ENCODE results near the gene TMC3. TPM values are rescaled to one million over a fixed set of nuclear protein-coding genes. Genes with fewer than 3 reads are reported as not detected.

Gene TMC3
- total and polyA plus RNA-seq, 7 donors: not detected

- Histone ChIP-seq H3K36me3 (ENCODE audit: insufficient read depth in 1 of 2, low read depth in 1 of 2) (no peaks in the 10 kb centered on the region), H3K27ac (no peak overlapping the region), H3K4me1 (no peaks in the 10 kb centered on the region), H3K27me3 (ENCODE audit: insufficient read depth in 3 of 3, low read length in 2 of 3) (peaks cover 0 to 2% (median 0%) of the 10 kb centered on the region in 3 donors), H3K9me3 (no peaks in the 10 kb centered on the region), H3K4me3 (no peak overlapping the region)
- 52 to 67% (median 55%) methylated on average over 5 of the region's 5 CpGs for WGBS, 3 donors
- ATAC-seq (no peak), DNase-seq (no peak)
- intact Hi-C loops (cut with DNase I): no loop called here
- TF ChIP-seq CTCF (IDR thresholded peaks at IDR 0.05): no peak
Measured at GRCh38 chr15:81398910-81399551, 25.0 kb upstream of the TMC3 start.

GRCh38 chr15:81398456-81398855 is 24.4 kb upstream of the TMC3 start:
- Histone ChIP-seq H3K27ac (no peak overlapping the region), H3K4me3 (no peak overlapping the region), H3K4me1 (no peaks in the 10 kb centered on the region), H3K36me3 (ENCODE audit: insufficient read depth in 1 of 2, low read depth in 1 of 2) (no peaks in the 10 kb centered on the region), H3K27me3 (ENCODE audit: insufficient read depth in 3 of 3, low read length in 2 of 3) (peaks cover 0 to 2% (median 0%) of the 10 kb centered on the region in 3 donors), H3K9me3 (no peaks in the 10 kb centered on the region)
- no peak for ATAC-seq
- intact Hi-C loops (cut with DNase I): no loop called here
- 73 to 81% (median 77%) methylated on average over 3 of the region's 3 CpGs for WGBS, 3 donors
- DNase-seq: no peak
- TF ChIP-seq CTCF (IDR thresholded peaks at IDR 0.05): no peak

GRCh38 chr15:81394603-81395002 is 20.6 kb upstream of the TMC3 start:
- Histone ChIP-seq H3K4me1 (no peaks in the 10 kb centered on the region), H3K4me3 (no peak overlapping the region), H3K9me3 (no peaks in the 10 kb centered on the region), H3K27ac (no peak overlapping the region), H3K27me3 (ENCODE audit: insufficient read depth in 3 of 3, low read length in 2 of 3) (no peaks in the 10 kb centered on the region), H3K36me3 (ENCODE audit: insufficient read depth in 1 of 2, low read depth in 1 of 2) (no peaks in the 10 kb centered on the region)
- intact Hi-C loops (cut with DNase I): loop anchor here in 1 of 2 donors (5.0 kb wide), 1 partner anchor 122 kb away; no protein-coding TSS in a partner anchor
- TF ChIP-seq CTCF (IDR thresholded peaks at IDR 0.05): no peak
- ATAC-seq (no peak), DNase-seq (no peak)

GRCh38 chr15:81391657-81392056 is 17.6 kb upstream of the TMC3 start:
- no peaks in the 10 kb centered on the region for H3K27me3 ChIP-seq (ENCODE audit: insufficient read depth in 3 of 3, low read length in 2 of 3)
- no peaks in the 10 kb centered on the region for H3K36me3 ChIP-seq (ENCODE audit: insufficient read depth in 1 of 2, low read depth in 1 of 2)
- DNase-seq: no peak
- H3K27ac ChIP-seq: no peak overlapping the region
- ATAC-seq: no peak
- intact Hi-C loops (cut with DNase I): loop anchor here in 1 of 2 donors (5.0 kb wide), 1 partner anchor 119 kb away; no protein-coding TSS in a partner anchor
- 92 to 99% (median 95%) methylated on average over 2 of the region's 2 CpGs for WGBS, 3 donors
- H3K4me3 ChIP-seq: no peak overlapping the region
- H3K4me1 ChIP-seq: no peaks in the 10 kb centered on the region
- H3K9me3 ChIP-seq: no peaks in the 10 kb centered on the region
- no peak for TF ChIP-seq CTCF (IDR thresholded peaks at IDR 0.05)

- ATAC-seq (no peak), DNase-seq (no peak)
- Histone ChIP-seq H3K27me3 (ENCODE audit: insufficient read depth in 3 of 3, low read length in 2 of 3) (peaks cover 0 to 7% (median 0%) of the 10 kb centered on the region in 3 donors), H3K4me1 (no peaks in the 10 kb centered on the region), H3K9me3 (no peaks in the 10 kb centered on the region), H3K27ac (no peak overlapping the region), H3K4me3 (no peak overlapping the region), H3K36me3 (ENCODE audit: insufficient read depth in 1 of 2, low read depth in 1 of 2) (no peaks in the 10 kb centered on the region)
- no peak for TF ChIP-seq CTCF (IDR thresholded peaks at IDR 0.05)
- WGBS, 3 donors: 10 to 24% (median 17%) methylated on average over 1 of the region's 1 CpG
- intact Hi-C loops (cut with DNase I): no loop called here
Measured at GRCh38 chr15:81388436-81388770, 14.4 kb upstream of the TMC3 start.
